ENCODE measurements around the gene SRMS.

DNA sequence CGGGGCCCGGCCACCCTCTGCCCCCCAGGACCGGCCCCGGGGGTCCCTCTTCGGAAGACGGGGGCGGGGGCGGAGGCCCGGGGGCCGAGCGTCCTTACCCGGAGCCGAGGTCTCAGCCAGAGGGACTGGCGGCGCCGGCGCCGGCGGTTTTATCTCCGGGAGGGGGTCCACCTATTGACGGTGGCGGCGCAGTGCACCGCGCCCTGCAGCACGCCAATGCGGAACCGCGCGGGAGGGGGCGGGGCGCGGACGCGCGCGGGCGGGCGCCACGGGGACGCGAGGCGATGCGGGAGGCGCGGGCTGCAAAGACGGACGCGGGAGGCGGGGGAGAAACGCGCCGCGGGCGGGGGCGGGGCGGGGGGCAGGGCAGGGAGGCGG, 48.6 kb downstream of the SRMS start, which contains the start of gene EEF1A2:
- TF ChIP-seq, protein P1, sequence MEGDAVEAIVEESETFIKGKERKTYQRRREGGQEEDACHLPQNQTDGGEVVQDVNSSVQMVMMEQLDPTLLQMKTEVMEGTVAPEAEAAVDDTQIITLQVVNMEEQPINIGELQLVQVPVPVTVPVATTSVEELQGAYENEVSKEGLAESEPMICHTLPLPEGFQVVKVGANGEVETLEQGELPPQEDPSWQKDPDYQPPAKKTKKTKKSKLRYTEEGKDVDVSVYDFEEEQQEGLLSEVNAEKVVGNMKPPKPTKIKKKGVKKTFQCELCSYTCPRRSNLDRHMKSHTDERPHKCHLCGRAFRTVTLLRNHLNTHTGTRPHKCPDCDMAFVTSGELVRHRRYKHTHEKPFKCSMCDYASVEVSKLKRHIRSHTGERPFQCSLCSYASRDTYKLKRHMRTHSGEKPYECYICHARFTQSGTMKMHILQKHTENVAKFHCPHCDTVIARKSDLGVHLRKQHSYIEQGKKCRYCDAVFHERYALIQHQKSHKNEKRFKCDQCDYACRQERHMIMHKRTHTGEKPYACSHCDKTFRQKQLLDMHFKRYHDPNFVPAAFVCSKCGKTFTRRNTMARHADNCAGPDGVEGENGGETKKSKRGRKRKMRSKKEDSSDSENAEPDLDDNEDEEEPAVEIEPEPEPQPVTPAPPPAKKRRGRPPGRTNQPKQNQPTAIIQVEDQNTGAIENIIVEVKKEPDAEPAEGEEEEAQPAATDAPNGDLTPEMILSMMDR (IDR thresholded peaks at IDR 0.05; ENCODE audit: extremely low read depth in 1 of 2, insufficient read depth in 1 of 2, low read depth in 1 of 2, low read length in 2 of 2): peak in 1 of 2 donors; percentile 14
- no peak for TF ChIP-seq POLR2A (IDR thresholded peaks at IDR 0.05; ENCODE audit: low read depth, low read length)
- TF ChIP-seq EZH2 (IDR thresholded peaks at IDR 0.05; ENCODE audit: borderline replicate concordance, low read depth, low read length, severe bottlenecking): peak; percentile 13
- no peak for TF ChIP-seq POLR2AphosphoS5 (IDR thresholded peaks at IDR 0.05; ENCODE audit: insufficient read depth, low read depth, low read length)
- TF ChIP-seq, protein P2, sequence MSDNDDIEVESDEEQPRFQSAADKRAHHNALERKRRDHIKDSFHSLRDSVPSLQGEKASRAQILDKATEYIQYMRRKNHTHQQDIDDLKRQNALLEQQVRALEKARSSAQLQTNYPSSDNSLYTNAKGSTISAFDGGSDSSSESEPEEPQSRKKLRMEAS (IDR thresholded peaks at IDR 0.05; ENCODE audit: insufficient read depth, insufficient read length): no peak
- TF ChIP-seq GATA2 (IDR thresholded peaks at IDR 0.05; ENCODE audit: insufficient read depth, insufficient read length, low read depth, low read length): no peak
- no peak for TF ChIP-seq JUN (IDR thresholded peaks at IDR 0.05; ENCODE audit: borderline replicate concordance, insufficient read depth, insufficient read length, low read depth)

Measured in endothelial cell of umbilical vein (primary cell).